Chondrocyte (in vitro differentiated cells): Measurements from ENCODE around the gene NCDN. TPM values are rescaled to one million over a fixed set of nuclear protein-coding genes. Genes with fewer than 3 reads are reported as not detected.
A peak's percentile ranks its signal among the peaks of the same experiment; 100 is the strongest.

ENCODE experiments used
- DNase-seq: peaks from one replicate; pipeline ENCODE4 v3.0.0; 2021; ENCODE audit warnings: mixed read lengths, low spot score
- H3K27ac Mint-ChIP-seq: one replicate; pipeline ENCODE4 v1.8.0; 2021; ENCODE audit warnings: mild to moderate bottlenecking, moderate library complexity, mixed read lengths; ENCODE audit not compliant: unreplicated experiment
- H3K27me3 Mint-ChIP-seq: 2 replicates; pipeline ENCODE4 v1.8.0; 2021; ENCODE audit warnings: low read depth, mixed read lengths
- H3K36me3 Mint-ChIP-seq: 2 replicates; pipeline ENCODE4 v1.8.0; 2021; ENCODE audit warnings: low read depth, mixed read lengths
- H3K4me1 Mint-ChIP-seq: 2 replicates; pipeline ENCODE4 v1.8.0; 2021; ENCODE audit warnings: low read depth, mild to moderate bottlenecking, mixed read lengths
- H3K4me3 Mint-ChIP-seq: one replicate; pipeline ENCODE4 v1.8.0; 2021; ENCODE audit warnings: mild to moderate bottlenecking, moderate library complexity, mixed read lengths; ENCODE audit not compliant: unreplicated experiment
- H3K9me3 Mint-ChIP-seq: 2 replicates; pipeline ENCODE4 v1.8.0; 2021; ENCODE audit warnings: low read depth, mixed read lengths
- CTCF ChIP-seq: fragments of 200-600 bp; sonication (generic); IDR thresholded peaks from 2 replicates; pipeline ENCODE4 v1.5.0; 2021; ENCODE audit warnings: antibody characterized with exemption, mild to moderate bottlenecking, moderate library complexity
- total RNA-seq: library from RNA; stranded (reverse); gene quantifications from 3 replicates; pipeline ENCODE4 v1.2.1, GENCODE V29; 2021

The NCDN gene
- total RNA-seq, 1 donor from 2014 or later: 35.3 TPM

- TF ChIP-seq CTCF: no peak
- Mint-ChIP-seq H3K27ac (peak overlapping the region; percentile 78), H3K9me3 (peaks cover 21% of the 10 kb centered on the region), H3K4me3 (no peak overlapping the region), H3K4me1 (peaks cover 60% of the 10 kb centered on the region), H3K36me3 (peaks cover 23% of the 10 kb centered on the region), H3K27me3 (no peaks in the 10 kb centered on the region)
- DNase-seq: no peak
Measured at GRCh38 chr1:35532497-35533223, 24.9 kb upstream of the NCDN start.

GRCh38 chr1:35533586-35533985 lies 24.0 kb upstream of the NCDN start:
- Mint-ChIP-seq H3K36me3 (peaks cover 19% of the 10 kb centered on the region), H3K27me3 (no peaks in the 10 kb centered on the region), H3K27ac (no peak overlapping the region), H3K4me1 (peaks cover 68% of the 10 kb centered on the region), H3K4me3 (no peak overlapping the region), H3K9me3 (peaks cover 16% of the 10 kb centered on the region)
- DNase-seq: no peak
- TF ChIP-seq CTCF: no peak

- peaks cover 7% of the 10 kb centered on the region for H3K36me3 Mint-ChIP-seq
- H3K4me1 Mint-ChIP-seq: peaks cover 85% of the 10 kb centered on the region
- TF ChIP-seq CTCF: no peak
- peaks cover 4% of the 10 kb centered on the region for H3K9me3 Mint-ChIP-seq
- peak overlapping the region; percentile 2 for H3K27ac Mint-ChIP-seq
- no peaks in the 10 kb centered on the region for H3K27me3 Mint-ChIP-seq
- no peak for DNase-seq
- H3K4me3 Mint-ChIP-seq: no peak overlapping the region
Measured at GRCh38 chr1:35535243-35535642, 22.4 kb upstream of the NCDN start.

DNA sequence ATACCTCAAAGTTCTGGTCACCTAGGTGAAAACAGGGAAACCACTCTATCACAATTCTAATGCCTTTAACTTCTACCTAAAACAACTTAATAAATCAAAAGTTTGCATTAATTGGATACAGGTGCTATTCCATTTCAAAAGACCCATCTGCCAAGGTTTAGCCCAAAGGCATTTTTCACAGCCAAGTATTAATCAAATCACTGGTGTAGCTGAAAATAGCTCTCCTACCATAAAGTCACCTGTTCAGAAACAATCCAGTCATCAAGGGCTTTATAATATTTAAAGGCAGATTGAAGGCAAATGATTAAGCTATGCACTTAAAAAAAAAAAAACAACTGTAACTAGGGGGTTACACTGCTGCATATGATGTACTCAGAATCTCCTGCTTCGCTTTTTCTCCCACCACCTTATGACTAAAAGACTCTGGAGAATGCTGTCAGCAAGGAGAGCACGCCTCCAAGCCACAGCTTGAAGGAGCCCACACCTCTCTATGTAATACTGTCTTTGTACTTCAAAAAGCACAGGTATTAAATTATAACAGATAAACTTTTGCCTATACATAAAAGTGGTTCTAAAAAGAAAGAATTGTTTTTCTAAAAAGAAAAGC lies 20.9 kb upstream of the NCDN start:
- Mint-ChIP-seq H3K27ac (no peak overlapping the region), H3K36me3 (no peaks in the 10 kb centered on the region), H3K4me3 (peak overlapping the region; percentile 19), H3K27me3 (no peaks in the 10 kb centered on the region), H3K4me1 (peaks cover 87% of the 10 kb centered on the region), H3K9me3 (no peaks in the 10 kb centered on the region)
- DNase-seq: no peak
- no peak for TF ChIP-seq CTCF

- Mint-ChIP-seq H3K27me3 (no peaks in the 10 kb centered on the region), H3K4me3 (no peak overlapping the region), H3K27ac (peak overlapping the region; percentile 57), H3K4me1 (peaks cover 82% of the 10 kb centered on the region), H3K9me3 (no peaks in the 10 kb centered on the region), H3K36me3 (no peaks in the 10 kb centered on the region)
- no peak for DNase-seq
- TF ChIP-seq CTCF: no peak
Measured at GRCh38 chr1:35537806-35538205, 19.8 kb upstream of the NCDN start.
